Stimulated activated CD8-positive, alpha-beta memory T cell treated with anti-CD3 and anti-CD28 coated beads, Interleukin-4, amount 100 ng/mL, for 4 hours (primary cell): ENCODE measurements around the gene SYNDIG1.

Experiments
- DNase-seq, 2 donors: peaks; one replicate each; pipeline ENCODE4 v3.0.0-alpha.2; 2020; ENCODE audit warnings: low read depth in 2 of 2, low spot score in 1 of 2

The SYNDIG1 gene

GRCh38 chr20:24705486-24705885, 236.1 kb downstream of the SYNDIG1 start:
- no peak for DNase-seq

GRCh38 chr20:24708411-24709295, 239.2 kb downstream of the SYNDIG1 start:
- no peak for DNase-seq
